RWPE1 (cell line): ENCODE data around the gene CCDC85B.

ENCODE experiments used
- CTCF ChIA-PET: fragments of 350-600 bp; sonication (Branson Sonifier 250); formaldehyde crosslinking; extraction: SDS; loops from one replicate; lab custom pipeline; 2021; lab: Yijun Ruan, JAX
- POLR2A ChIA-PET: fragments of 400-600 bp; formaldehyde crosslinking; extraction: SDS; loops from one replicate; lab custom pipeline; 2020; ENCODE audit warnings: antibody characterized with exemption; ENCODE audit not compliant: low non-redundant PET; lab: Yijun Ruan, JAX
- DNase-seq: peaks from one replicate; pipeline ENCODE4 v3.0.0; 2012; ENCODE audit warnings: low spot score
- H3K27ac ChIP-seq: fragments of 450-650 bp; 2 replicates; pipeline ENCODE4 v1.5.1; 2017
- CTCF ChIP-seq: fragments of 450-650 bp; conservative IDR thresholded peaks from 2 replicates; pipeline ENCODE4 v1.5.1; 2017; ENCODE audit warnings: low read depth, mild to moderate bottlenecking

The CCDC85B gene

GRCh38 chr11:65880027-65880426 is 10.4 kb upstream of the CCDC85B start:
- no peak for DNase-seq
- ChIA-PET POLR2A (no interaction called here), CTCF (interaction anchor here (0.6 kb wide), 1 partner anchor 155 kb away, joined by 3 read pairs; no protein-coding TSS in a partner anchor)
- TF ChIP-seq CTCF = no peak
- H3K27ac ChIP-seq = peak overlapping the region; percentile 46; the same call in 1 of the 2 replicates

GRCh38 chr11:65880844-65881421 is 9.5 kb upstream of the CCDC85B start:
- TF ChIP-seq CTCF = no peak
- POLR2A ChIA-PET = interaction anchor here (0.6 kb wide), 1 partner anchor 10 kb away, joined by 3 read pairs; the partner anchor contains the start of gene CCDC85B
- H3K27ac ChIP-seq = peak overlapping the region; percentile 46
- CTCF ChIA-PET = interaction anchor here (1.4 kb wide), 1 partner anchor 21 kb away, joined by 3 read pairs; the partner anchor contains the start of gene MUS81
- DNase-seq = no peak

- ChIA-PET POLR2A (no interaction called here), CTCF (interaction anchor here (0.8 to 1.4 kb wide), 2 partner anchors 13 to 22 kb away, joined by 3 read pairs; partner anchors contain the start of gene MUS81)
- TF ChIP-seq CTCF = no peak
- DNase-seq = no peak
- no peak overlapping the region; the same call in 1 of the 2 replicates for H3K27ac ChIP-seq
These were observed 8.1 kb upstream of the CCDC85B start for GRCh38 chr11:65882120-65883057.

GRCh38 chr11:65883058-65883761 is 7.3 kb upstream of the CCDC85B start:
- DNase-seq = no peak
- no peak overlapping the region for H3K27ac ChIP-seq
- TF ChIP-seq CTCF = no peak
- CTCF ChIA-PET = interaction anchor here (0.6 to 1.9 kb wide), 3 partner anchors 26 to 105 kb away, joined by 4 to 11 read pairs (median 7); no protein-coding TSS in a partner anchor
- POLR2A ChIA-PET = interaction anchor here (0.6 kb wide), 1 partner anchor 922 kb away, joined by 11 read pairs; no protein-coding TSS in a partner anchor

- DNase-seq = no peak
- H3K27ac ChIP-seq = peak overlapping the region; percentile 30; the same call in 1 of the 2 replicates
- ChIA-PET CTCF (interaction anchor here (0.5 to 1.9 kb wide), 23 partner anchors 8 to 722 kb away, joined by 3 to 15 read pairs (median 4); partner anchors contain the start of genes CCDC87, KAT5 and MUS81), POLR2A (interaction anchor here (0.6 to 1.0 kb wide), 3 partner anchors 7 to 197 kb away, joined by 3 to 8 read pairs (median 3); no protein-coding TSS in a partner anchor)
- TF ChIP-seq CTCF = no peak
These were observed 6.4 kb upstream of the CCDC85B start for GRCh38 chr11:65883786-65884715.
